ENCODE results near the gene PPM1K. TPM values are rescaled to one million over a fixed set of nuclear protein-coding genes. Genes with fewer than 3 reads are reported as not detected.

The PPM1K gene
- total RNA-seq, 1 donor from 2014 or later = 248 TPM

- intact Hi-C loops (cut with micrococcal nuclease) = no loop called here
Observed at GRCh38 chr4:88255111-88255510, 29.2 kb downstream of the PPM1K start.

DNA sequence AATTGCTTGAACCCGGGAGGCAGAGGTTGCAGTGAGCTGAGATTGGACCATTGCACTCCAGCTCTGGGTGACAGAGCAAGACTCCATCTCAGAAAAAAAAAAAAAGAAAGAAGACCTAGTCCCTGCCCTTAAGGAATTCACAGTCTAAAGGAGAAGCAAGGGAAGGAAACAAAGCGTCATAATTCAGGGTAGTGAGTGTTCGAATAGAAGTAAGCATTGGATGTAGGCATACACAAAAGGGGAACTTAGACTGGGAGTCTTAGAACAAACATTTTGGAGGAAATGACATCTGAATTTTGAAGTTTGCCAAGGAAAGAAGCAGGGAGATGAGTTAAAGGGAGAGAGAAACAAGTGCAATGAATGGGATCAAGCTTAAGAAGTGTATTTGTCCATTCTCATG lies 32.4 kb downstream of the PPM1K start:
- no peak for DNase-seq
- Histone ChIP-seq H3K36me3 (no peaks in the 10 kb centered on the region), H3K4me1 (no peaks in the 10 kb centered on the region), H3K4me3 (no peak overlapping the region), H3K27ac (replicated peaks) (no peak overlapping the region), H3K9me3 (replicated peaks) (no peaks in the 10 kb centered on the region), H3K27me3 (ENCODE audit: low read depth) (no peaks in the 10 kb centered on the region)
- intact Hi-C loops (cut with micrococcal nuclease) = no loop called here
- no peak for TF ChIP-seq CTCF (IDR thresholded peaks at IDR 0.05; ENCODE audit: borderline replicate concordance)

More at GRCh38 chr4:88255111-88255510, 29.2 kb downstream of the PPM1K start:
- no peaks in the 10 kb centered on the region for H3K27me3 ChIP-seq (ENCODE audit: low read depth)
- H3K4me1 ChIP-seq = no peaks in the 10 kb centered on the region
- no peak overlapping the region for H3K4me3 ChIP-seq
- no peak overlapping the region for H3K27ac ChIP-seq (replicated peaks)
- TF ChIP-seq CTCF (IDR thresholded peaks at IDR 0.05; ENCODE audit: borderline replicate concordance) = no peak
- H3K36me3 ChIP-seq = peaks cover 9% of the 10 kb centered on the region
- no peak for DNase-seq
- H3K9me3 ChIP-seq (replicated peaks) = no peaks in the 10 kb centered on the region

GRCh38 chr4:88247148-88247547 lies 37.2 kb downstream of the PPM1K start:
- H3K9me3 ChIP-seq (replicated peaks) = no peaks in the 10 kb centered on the region
- no peaks in the 10 kb centered on the region for H3K27me3 ChIP-seq (ENCODE audit: low read depth)
- no peak overlapping the region for H3K4me3 ChIP-seq
- H3K4me1 ChIP-seq = no peaks in the 10 kb centered on the region
- DNase-seq = no peak
- no peak for TF ChIP-seq CTCF (IDR thresholded peaks at IDR 0.05; ENCODE audit: borderline replicate concordance)
- no peaks in the 10 kb centered on the region for H3K36me3 ChIP-seq
- intact Hi-C loops (cut with micrococcal nuclease) = no loop called here
- no peak overlapping the region for H3K27ac ChIP-seq (replicated peaks)

DNA sequence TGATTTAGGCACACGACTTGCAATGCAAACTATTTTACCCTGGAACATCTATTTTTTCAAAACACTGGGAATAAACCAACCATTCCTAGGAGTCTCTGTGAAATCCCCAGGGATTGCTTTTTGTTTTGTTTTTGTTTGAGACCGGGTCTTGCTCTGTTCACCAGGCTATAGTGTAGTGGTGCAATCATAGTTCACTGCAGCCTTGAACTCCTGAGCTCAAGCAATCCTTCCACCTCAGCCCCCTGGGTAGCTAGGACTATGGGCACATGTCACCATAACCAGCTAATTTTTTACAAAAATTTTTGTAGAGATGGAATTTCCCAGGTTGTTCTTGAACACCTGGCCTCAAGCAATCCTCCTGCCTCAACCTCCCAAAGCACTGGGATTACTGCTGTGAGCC lies 37.8 kb downstream of the PPM1K start:
- H3K27me3 ChIP-seq (ENCODE audit: low read depth) = no peaks in the 10 kb centered on the region
- no peak overlapping the region for H3K27ac ChIP-seq (replicated peaks)
- H3K9me3 ChIP-seq (replicated peaks) = no peaks in the 10 kb centered on the region
- TF ChIP-seq CTCF (IDR thresholded peaks at IDR 0.05; ENCODE audit: borderline replicate concordance) = no peak
- no peaks in the 10 kb centered on the region for H3K4me1 ChIP-seq
- DNase-seq = no peak
- no peak overlapping the region for H3K4me3 ChIP-seq
- intact Hi-C loops (cut with micrococcal nuclease) = no loop called here
- H3K36me3 ChIP-seq = no peaks in the 10 kb centered on the region

- no peak overlapping the region for H3K4me3 ChIP-seq
- H3K4me1 ChIP-seq = peaks cover 9% of the 10 kb centered on the region
- H3K36me3 ChIP-seq = no peaks in the 10 kb centered on the region
- no peak for TF ChIP-seq CTCF (IDR thresholded peaks at IDR 0.05; ENCODE audit: borderline replicate concordance)
- no peaks in the 10 kb centered on the region for H3K27me3 ChIP-seq (ENCODE audit: low read depth)
- no peak for DNase-seq
- H3K27ac ChIP-seq (replicated peaks) = no peak overlapping the region
- intact Hi-C loops (cut with micrococcal nuclease) = no loop called here
- H3K9me3 ChIP-seq (replicated peaks) = no peaks in the 10 kb centered on the region
Observed at GRCh38 chr4:88244816-88245579, 39.4 kb downstream of the PPM1K start.
